ENCODE measurements around the gene ABCA12. TPM values are rescaled to one million over a fixed set of nuclear protein-coding genes. Genes with fewer than 3 reads are reported as not detected.

ABCA12 gene
- total RNA-seq, 1 donor from 2014 or later, result 0.17 TPM

DNA sequence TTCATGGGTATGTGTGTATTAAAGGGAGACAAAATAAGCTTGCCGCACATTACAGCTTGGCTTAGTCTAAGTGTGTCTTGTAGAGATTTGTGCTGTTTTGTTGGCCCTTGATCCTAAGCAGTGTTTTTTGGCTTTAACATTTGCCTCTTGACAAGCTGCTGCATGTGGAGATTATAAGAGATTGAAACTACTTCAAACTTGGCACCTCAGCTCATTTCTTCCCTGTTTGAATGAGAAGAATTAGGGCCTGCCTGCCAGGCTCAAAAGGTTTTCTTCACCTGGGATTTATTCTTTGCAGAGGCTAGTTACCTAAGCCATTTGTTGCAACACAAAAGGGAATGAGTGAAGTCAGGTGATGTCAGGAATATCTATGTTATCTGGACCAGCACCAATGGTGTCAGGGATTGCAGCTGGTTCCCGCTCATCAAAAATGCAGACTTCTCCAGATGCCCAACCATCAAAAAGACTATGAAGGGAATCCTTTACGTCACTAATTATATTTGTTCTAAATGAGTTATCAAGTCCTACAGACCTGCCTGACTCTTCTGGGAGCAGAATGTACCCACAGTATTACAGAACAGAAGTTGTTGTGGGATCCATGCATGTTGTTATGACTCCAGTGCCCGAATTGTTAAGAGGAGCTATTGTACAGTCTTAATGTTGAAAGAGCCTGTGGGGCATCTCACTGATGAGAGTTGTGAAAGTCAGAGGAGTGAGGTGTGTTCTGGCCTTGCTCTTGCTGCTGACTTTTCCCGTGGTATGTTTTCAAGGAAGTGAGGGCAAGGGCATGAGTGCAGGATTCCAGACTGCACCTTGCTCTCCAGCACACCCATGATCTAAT, 31.0 kb downstream of the ABCA12 start:
- Histone ChIP-seq H3K9ac (no peak overlapping the region), H3K4me3 (no peak overlapping the region), H3K27me3 (no peaks in the 10 kb centered on the region), H3K4me2 (no peak overlapping the region), H3K27ac (no peak overlapping the region), H3K4me1 (no peaks in the 10 kb centered on the region), H2AFZ (replicated peaks) (no peak overlapping the region), H3K9me3 (ENCODE audit: low read depth) (no peaks in the 10 kb centered on the region), H4K20me1 (ENCODE audit: low read depth) (no peaks in the 10 kb centered on the region), H3K79me2 (ENCODE audit: low read depth) (no peaks in the 10 kb centered on the region), H3F3A (ENCODE audit: low read depth) (no peaks in the 10 kb centered on the region), H3K36me3 (no peaks in the 10 kb centered on the region)
- Mint-ChIP-seq H3K9me3 (no peaks in the 10 kb centered on the region), H3K36me3 (no peaks in the 10 kb centered on the region), H3K4me3 (no peak overlapping the region), H3K4me1 (no peaks in the 10 kb centered on the region), H3K27me3 (ENCODE audit: insufficient read depth, low read depth) (no peaks in the 10 kb centered on the region), H3K27ac (no peak overlapping the region)
- DNase-seq (ENCODE audit: low spot score), result no peak
- TF ChIP-seq EZH2phosphoT487 (IDR thresholded peaks at IDR 0.05), result no peak
- TF ChIP-seq EZH2 (IDR thresholded peaks at IDR 0.05), result no peak
- TF ChIP-seq, protein P1, sequence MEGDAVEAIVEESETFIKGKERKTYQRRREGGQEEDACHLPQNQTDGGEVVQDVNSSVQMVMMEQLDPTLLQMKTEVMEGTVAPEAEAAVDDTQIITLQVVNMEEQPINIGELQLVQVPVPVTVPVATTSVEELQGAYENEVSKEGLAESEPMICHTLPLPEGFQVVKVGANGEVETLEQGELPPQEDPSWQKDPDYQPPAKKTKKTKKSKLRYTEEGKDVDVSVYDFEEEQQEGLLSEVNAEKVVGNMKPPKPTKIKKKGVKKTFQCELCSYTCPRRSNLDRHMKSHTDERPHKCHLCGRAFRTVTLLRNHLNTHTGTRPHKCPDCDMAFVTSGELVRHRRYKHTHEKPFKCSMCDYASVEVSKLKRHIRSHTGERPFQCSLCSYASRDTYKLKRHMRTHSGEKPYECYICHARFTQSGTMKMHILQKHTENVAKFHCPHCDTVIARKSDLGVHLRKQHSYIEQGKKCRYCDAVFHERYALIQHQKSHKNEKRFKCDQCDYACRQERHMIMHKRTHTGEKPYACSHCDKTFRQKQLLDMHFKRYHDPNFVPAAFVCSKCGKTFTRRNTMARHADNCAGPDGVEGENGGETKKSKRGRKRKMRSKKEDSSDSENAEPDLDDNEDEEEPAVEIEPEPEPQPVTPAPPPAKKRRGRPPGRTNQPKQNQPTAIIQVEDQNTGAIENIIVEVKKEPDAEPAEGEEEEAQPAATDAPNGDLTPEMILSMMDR (IDR thresholded peaks at IDR 0.05), result no peak

DNA sequence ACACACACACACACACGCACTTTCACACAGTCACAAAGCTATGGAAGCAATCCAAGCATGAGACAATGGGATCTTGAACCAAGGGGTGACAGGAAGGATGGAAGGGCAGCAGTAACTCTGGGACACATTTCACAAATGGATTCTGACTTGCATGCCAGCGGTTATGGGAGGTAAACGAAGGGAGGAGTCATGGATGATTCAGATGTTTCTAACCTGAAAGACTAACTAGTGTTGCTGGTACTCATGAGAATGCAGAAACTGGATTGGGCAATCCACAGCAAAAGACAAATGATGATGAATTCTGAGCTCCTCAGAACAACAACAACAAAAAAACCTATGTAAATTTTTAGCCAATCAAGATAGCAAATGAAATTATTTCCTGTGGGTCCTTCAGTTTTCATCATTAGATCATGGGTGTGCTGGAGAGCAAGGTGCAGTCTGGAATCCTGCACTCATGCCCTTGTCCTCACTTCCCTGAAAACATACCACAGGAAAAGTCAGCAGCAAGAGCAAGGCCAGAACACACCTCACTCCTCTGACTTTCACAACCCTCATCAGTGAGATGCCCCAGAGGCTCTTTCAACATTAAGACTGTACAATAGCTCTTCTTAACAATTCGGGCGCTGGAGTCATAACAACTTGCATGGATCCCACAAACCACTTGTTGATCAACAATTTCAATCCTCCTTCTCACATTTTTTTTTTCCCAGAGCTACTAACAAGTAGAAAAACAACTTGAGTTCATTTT, 32.6 kb downstream of the ABCA12 start:
- H3K27ac ChIP-seq, result no peak overlapping the region
- H3K4me3 Mint-ChIP-seq, result no peak overlapping the region
- no peak overlapping the region for H2AFZ ChIP-seq (replicated peaks)
- H3K4me2 ChIP-seq, result no peak overlapping the region
- H3K36me3 Mint-ChIP-seq, result no peaks in the 10 kb centered on the region
- no peak overlapping the region for H3K9ac ChIP-seq
- H3F3A ChIP-seq (ENCODE audit: low read depth), result no peaks in the 10 kb centered on the region
- TF ChIP-seq, protein P1 (IDR thresholded peaks at IDR 0.05), result no peak
- TF ChIP-seq EZH2 (IDR thresholded peaks at IDR 0.05) (no peak), EZH2phosphoT487 (IDR thresholded peaks at IDR 0.05) (no peak)
- no peak overlapping the region for H3K27ac Mint-ChIP-seq
- no peak for DNase-seq (ENCODE audit: low spot score)
- H3K79me2 ChIP-seq (ENCODE audit: low read depth), result no peaks in the 10 kb centered on the region
- no peaks in the 10 kb centered on the region for H3K9me3 ChIP-seq (ENCODE audit: low read depth)
- H3K4me3 ChIP-seq, result no peak overlapping the region
- no peaks in the 10 kb centered on the region for H3K4me1 Mint-ChIP-seq
- no peaks in the 10 kb centered on the region for H3K9me3 Mint-ChIP-seq
- no peaks in the 10 kb centered on the region for H3K27me3 Mint-ChIP-seq (ENCODE audit: insufficient read depth, low read depth)
- H3K36me3 ChIP-seq, result no peaks in the 10 kb centered on the region
- no peaks in the 10 kb centered on the region for H3K27me3 ChIP-seq
- no peaks in the 10 kb centered on the region for H4K20me1 ChIP-seq (ENCODE audit: low read depth)
- no peaks in the 10 kb centered on the region for H3K4me1 ChIP-seq

DNA sequence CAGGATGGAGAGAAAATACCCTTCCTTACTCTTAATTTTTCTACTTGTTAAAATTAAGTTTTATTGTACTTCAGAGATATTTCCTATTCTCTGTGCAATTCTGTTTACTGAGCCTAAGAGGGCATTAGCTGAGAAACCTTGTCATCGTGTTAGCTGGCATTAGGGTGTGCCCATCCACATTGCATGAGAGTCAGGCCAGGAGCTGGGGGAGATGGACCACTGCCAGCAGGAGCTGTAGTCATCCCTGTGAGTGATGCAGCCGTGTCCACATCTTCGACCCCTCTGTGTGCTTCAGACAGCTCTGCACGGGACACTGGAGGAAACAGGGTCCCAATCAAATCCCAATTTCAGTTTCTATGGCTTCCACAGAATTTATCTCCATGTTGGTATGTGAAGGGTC, 34.2 kb downstream of the ABCA12 start:
- DNase-seq (ENCODE audit: low spot score), result no peak
- H3F3A ChIP-seq (ENCODE audit: low read depth), result no peaks in the 10 kb centered on the region
- Mint-ChIP-seq H3K4me1 (no peaks in the 10 kb centered on the region), H3K36me3 (no peaks in the 10 kb centered on the region), H3K27me3 (ENCODE audit: insufficient read depth, low read depth) (no peaks in the 10 kb centered on the region), H3K9me3 (no peaks in the 10 kb centered on the region), H3K27ac (no peak overlapping the region), H3K4me3 (no peak overlapping the region)
- H3K79me2 ChIP-seq (ENCODE audit: low read depth), result no peaks in the 10 kb centered on the region
- H3K27ac ChIP-seq, result no peak overlapping the region
- H3K9ac ChIP-seq, result no peak overlapping the region
- no peaks in the 10 kb centered on the region for H4K20me1 ChIP-seq (ENCODE audit: low read depth)
- no peak overlapping the region for H2AFZ ChIP-seq (replicated peaks)
- no peaks in the 10 kb centered on the region for H3K4me1 ChIP-seq
- no peak overlapping the region for H3K4me2 ChIP-seq
- H3K4me3 ChIP-seq, result no peak overlapping the region
- no peaks in the 10 kb centered on the region for H3K9me3 ChIP-seq (ENCODE audit: low read depth)
- TF ChIP-seq EZH2 (IDR thresholded peaks at IDR 0.05), result no peak
- no peak for TF ChIP-seq EZH2phosphoT487 (IDR thresholded peaks at IDR 0.05)
- TF ChIP-seq, protein P1 (IDR thresholded peaks at IDR 0.05), result no peak
- no peaks in the 10 kb centered on the region for H3K27me3 ChIP-seq
- H3K36me3 ChIP-seq, result no peaks in the 10 kb centered on the region
